ENCODE measurements around the gene G0S2.

DNA sequence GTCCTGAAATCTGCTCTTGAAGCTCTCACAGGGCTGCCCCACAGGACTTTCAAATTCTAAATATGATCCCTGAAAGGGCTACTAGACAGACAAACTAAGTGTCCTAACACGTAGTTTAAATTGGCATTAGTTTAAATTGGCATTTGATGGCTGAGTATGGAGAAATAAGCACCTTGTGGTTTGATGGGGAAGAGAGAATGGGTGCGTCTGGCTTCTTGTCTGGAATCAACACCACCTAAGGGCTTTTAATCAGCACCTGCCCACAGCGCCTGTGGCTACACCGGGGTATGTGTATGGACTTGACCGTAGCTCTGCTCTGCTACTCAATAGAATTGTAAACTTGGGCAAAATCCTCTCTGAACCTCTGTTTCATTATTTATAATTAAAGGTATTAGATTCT is 17.3 kb upstream of the G0S2 start:
- TF ChIP-seq POLR2A (IDR thresholded peaks at IDR 0.05) (no peak), CTCF (IDR thresholded peaks at IDR 0.05) (no peak)
